ENCODE measurements around the gene VPS37C. TPM values are rescaled to one million over a fixed set of nuclear protein-coding genes. Genes with fewer than 3 reads are reported as not detected.
"Not testable (repeated sequence)": the region's sequence is repeated elsewhere in the genome, so short reads cannot be mapped to it uniquely, and the experiment has no call there.

The VPS37C gene
- total RNA-seq, 1 experiment from 2014 or later: 44.2 TPM

GRCh38 chr11:61174949-61175348 is 13.7 kb upstream of the VPS37C start:
- no peak for DNase-seq (ENCODE audit: low spot score)

- DNase-seq (ENCODE audit: low spot score): no peak
These were observed 13.0 kb upstream of the VPS37C start for GRCh38 chr11:61174273-61174672.

DNA sequence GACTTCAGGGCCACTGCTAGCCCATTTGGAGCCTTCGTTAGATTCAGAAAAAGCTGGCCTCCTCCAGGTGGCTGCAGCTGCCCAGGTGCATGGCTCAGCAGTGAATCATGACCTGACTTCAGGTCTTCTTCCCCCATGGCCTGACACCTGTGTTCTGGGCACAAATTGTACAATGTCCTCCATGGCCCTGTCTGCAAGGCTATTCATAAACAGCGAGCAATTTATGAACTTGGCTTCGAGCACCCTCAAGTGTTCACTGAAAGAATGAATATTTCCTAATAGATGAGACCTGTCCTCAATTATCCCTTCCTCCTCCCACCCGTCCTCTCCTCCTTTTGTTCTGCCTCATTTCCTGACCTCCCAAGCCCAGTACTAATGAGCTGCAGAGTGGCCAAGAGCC is 12.2 kb upstream of the VPS37C start:
- peak; percentile 81 for DNase-seq (ENCODE audit: low spot score)

DNA sequence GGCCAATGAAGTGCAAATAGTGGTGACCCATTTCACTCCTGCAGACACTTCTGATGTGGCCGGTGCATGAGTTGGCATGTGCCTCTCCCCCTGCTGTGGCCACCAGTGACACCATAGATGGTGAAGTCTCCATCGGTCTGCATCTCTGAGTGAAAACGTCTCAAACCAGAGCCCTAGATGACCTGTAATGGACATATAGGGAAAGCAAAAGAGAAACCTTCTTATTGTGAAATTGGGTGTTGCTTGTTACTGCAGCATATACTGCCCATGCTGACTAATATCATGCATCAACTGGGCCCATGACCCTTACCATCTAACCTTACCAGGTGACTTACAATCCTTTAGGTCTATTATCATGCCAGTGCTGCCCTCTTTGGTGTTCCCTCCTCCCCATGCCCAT is 11.7 kb upstream of the VPS37C start:
- no peak for DNase-seq (ENCODE audit: low spot score)

DNA sequence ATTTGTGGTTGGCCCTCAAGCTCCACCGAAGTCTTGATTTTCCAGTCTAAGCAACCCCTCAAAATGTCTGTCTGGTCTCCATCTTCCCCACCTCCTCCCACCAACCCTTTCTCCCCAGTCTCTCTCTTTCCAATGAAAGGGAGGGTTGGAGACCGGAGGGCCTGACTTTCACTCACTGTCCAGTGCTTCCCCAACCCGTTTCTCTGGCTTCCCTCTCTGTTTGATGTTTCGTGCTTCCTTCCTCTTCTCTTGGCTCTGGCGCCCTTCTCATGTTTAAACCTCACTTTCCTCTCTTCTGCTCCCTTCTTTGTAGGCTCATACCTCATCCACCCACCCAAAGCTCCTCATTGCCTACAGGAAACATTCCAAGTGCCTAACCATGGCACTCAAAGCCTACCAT is 11.1 kb upstream of the VPS37C start:
- no peak for DNase-seq (ENCODE audit: low spot score)

DNA sequence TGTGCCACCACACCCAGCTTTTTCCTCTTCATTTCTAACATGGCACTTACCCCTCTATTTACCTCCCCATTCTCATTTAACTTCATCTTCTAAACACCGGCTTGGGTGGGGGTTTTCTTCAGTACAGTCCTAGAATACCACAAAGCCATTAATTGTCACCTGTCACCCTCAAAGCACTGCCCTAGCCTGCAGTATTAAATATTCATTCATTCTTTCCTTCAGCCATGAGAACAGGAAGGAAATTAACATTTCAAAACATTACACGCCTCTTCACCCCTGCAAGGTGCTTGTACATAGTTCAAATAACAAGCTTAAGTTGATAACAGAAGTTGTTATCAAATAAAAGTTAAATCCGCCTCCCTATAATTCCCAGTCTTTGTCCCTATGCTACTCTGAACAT is 10.7 kb upstream of the VPS37C start:
- DNase-seq (ENCODE audit: low spot score): no peak

DNA sequence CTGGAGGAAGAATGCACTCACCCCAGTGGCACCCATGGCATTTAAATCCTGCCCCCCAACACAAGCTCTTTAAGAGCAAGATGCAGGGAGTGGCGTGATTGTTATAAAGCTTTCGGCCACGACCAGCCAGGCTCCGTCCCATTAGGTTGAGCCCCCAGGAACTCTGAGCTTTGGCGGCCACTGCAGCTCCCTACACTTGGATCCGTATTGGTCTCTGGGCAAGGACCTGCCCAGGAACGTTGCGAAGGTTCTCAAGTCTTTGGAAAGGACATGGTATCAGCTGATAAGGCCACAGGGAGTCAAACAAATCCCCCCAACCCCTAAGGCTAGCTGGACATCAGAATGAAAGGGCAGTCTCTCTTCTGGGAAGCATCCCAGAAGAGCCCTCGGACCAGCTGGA is 9.3 kb upstream of the VPS37C start:
- DNase-seq (ENCODE audit: low spot score): no peak

- no peak for DNase-seq (ENCODE audit: low spot score)
These were observed 7.6 kb upstream of the VPS37C start for GRCh38 chr11:61168800-61169199.

DNA sequence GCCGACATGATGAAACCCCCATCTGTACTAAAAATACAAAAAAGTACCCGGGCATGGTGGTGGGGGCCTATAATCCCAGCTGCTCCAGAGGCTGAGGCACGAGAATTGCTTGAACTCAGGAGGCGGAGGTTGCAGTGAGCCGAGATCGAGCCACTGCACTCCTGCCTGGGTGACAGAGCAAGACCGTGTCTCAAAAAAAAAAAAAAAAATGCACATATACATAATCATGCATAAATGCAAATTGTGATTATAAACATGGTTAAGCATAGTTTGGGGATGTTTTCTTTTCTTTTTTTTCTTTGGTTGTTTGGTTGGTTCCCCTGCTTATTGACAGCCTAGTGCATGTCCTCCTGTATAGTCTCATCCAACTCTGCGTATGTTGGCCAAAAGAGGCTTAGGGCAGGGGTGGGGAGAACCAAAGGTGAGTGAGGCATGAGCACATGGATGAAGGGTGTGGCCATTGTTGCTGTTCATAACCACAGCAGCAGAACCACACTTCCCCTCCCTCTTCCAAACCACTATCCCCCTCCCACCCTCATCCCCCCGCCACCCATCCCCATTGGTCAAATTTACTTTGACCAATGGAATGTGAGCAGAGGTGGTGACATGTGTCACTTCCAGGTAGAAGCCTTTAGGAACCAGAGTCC is 6.9 kb upstream of the VPS37C start:
- DNase-seq (ENCODE audit: low spot score): no peak

- DNase-seq (ENCODE audit: low spot score): not testable (repeated sequence)
These were observed 5.1 kb upstream of the VPS37C start for GRCh38 chr11:61166331-61166730.

GRCh38 chr11:61165785-61166184 is 4.6 kb upstream of the VPS37C start:
- not testable (repeated sequence) for DNase-seq (ENCODE audit: low spot score)

GRCh38 chr11:61164606-61165424 is 3.6 kb upstream of the VPS37C start:
- peak; percentile 25 for DNase-seq (ENCODE audit: low spot score)

GRCh38 chr11:61163714-61164605 is 2.7 kb upstream of the VPS37C start:
- DNase-seq (ENCODE audit: low spot score): no peak

DNA sequence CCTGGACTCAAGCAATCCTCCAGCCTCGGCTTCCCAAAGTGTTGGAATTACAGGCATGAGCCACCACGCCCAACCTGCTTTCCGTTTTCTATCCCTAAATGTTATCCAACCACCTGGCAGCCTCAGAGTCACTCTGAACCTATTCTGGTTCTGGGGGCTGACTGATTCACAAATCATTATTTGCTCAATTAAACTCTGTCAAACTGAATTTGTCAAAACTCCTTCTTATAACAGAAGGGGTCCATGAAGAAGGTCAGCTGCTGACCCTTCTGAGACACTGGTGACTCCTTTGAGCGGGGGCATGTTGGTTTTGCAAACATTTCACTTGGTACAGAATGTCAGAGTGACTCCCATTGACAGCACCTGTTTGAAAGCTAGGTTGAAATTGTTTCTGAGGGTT is 1.8 kb upstream of the VPS37C start:
- no peak for DNase-seq (ENCODE audit: low spot score)

GRCh38 chr11:61162092-61162941 is 1.1 kb upstream of the VPS37C start:
- peak; percentile 66 for DNase-seq (ENCODE audit: low spot score)

GRCh38 chr11:61160487-61161189 is 588 bp downstream of the VPS37C start:
- peak; percentile 64 for DNase-seq (ENCODE audit: low spot score)

DNA sequence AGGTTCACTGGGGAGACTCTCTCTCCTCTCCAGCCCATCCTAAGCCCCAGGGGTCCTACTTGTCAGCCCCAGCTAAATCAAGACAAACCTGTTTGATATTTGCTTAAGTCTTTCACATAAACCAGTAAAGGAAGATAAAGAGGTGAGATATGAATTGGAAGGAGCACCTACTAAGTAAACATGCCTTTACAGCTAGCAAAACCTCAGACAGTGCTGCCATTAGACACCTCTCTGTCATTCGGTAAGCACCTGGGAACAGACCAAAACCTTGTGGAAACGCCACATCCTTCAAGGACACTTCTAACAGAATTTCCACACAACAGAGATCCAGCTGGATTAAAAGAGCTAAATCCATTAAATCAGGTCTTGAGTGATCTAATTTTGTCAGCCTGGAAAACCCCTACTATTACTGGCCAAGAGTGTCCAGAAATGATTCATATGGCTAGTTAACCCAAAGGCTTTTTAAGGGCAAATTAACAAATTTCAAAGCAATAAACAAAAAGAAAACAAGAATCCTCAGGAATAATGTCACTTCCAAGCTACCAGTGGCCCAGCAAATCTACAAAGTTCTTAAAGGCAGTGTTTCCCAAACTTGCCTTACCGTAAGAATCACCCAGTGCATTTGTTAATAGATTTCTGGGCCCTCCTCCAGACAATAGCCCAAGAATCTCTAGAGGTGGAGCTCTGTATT is 2.4 kb downstream of the VPS37C start:
- peak; percentile 77 for DNase-seq (ENCODE audit: low spot score)

- peak; percentile 49 for DNase-seq (ENCODE audit: low spot score)
These were observed 3.5 kb downstream of the VPS37C start for GRCh38 chr11:61157743-61158142.

DNA sequence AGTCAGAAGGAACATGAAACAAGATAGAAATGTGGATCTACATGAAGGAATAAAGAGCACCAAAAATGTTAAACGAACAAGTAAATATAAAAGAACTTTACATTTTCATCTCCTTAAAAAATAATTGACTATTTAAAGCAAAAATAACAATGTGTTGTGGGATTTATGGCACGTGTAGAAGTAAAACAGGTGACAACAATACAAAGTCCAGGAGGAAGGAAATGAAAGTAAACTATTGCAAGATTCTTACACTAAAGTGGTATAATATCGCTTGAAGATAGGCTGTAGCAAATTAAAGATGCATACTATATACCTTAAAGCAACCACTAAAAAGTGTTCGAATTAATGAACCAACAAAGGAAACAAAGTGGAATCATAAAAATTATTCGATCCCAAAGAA is 5.5 kb downstream of the VPS37C start:
- no peak for DNase-seq (ENCODE audit: low spot score)

- no peak for DNase-seq (ENCODE audit: low spot score)
These were observed 5.9 kb downstream of the VPS37C start for GRCh38 chr11:61155312-61155711.
